Neural cell (in vitro differentiated cells): ENCODE results near the gene PGF.

Experiments
- REST ChIP-seq: IDR thresholded peaks from 2 replicates; pipeline ENCODE4 v1.6.1; 2012; ENCODE audit warnings: borderline replicate concordance
- TF ChIP-seq, protein P1 (sequence below): fragments of 450-650 bp; IDR thresholded peaks from 2 replicates; pipeline ENCODE4 v1.5.1; 2014; ENCODE audit warnings: antibody characterized with exemption, mild to moderate bottlenecking, moderate library complexity; ENCODE audit not compliant: poor library complexity, severe bottlenecking

DNA sequence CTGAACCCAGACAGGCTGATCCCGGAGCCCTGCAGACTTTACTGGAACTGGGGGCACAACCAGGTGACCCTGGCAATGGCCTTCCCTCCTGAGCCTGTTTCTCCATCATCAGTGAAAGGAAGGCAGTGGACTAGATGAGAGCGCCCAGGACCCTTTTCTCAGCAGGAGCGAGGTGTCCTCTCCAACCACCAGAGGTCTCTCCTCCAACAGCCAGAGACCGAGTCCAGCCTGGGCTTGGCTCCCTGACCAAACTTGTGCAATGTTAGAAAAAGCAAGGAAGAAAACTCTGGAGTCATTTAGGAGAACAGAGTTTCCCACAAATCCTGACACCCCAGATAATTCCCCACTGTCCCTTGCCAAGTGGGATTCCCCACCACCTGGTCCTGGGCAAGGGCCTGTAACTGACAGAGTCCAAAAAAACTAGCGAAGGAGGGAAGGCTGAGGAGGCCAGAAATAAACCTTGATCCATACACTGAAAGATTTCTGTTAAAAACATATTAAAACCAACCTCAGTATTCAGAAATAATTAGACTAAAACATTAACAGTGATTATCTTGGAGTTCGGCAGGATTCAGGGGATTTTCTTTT, 41.3 kb downstream of the PGF start:
- TF ChIP-seq REST = no peak
- TF ChIP-seq, protein P1, sequence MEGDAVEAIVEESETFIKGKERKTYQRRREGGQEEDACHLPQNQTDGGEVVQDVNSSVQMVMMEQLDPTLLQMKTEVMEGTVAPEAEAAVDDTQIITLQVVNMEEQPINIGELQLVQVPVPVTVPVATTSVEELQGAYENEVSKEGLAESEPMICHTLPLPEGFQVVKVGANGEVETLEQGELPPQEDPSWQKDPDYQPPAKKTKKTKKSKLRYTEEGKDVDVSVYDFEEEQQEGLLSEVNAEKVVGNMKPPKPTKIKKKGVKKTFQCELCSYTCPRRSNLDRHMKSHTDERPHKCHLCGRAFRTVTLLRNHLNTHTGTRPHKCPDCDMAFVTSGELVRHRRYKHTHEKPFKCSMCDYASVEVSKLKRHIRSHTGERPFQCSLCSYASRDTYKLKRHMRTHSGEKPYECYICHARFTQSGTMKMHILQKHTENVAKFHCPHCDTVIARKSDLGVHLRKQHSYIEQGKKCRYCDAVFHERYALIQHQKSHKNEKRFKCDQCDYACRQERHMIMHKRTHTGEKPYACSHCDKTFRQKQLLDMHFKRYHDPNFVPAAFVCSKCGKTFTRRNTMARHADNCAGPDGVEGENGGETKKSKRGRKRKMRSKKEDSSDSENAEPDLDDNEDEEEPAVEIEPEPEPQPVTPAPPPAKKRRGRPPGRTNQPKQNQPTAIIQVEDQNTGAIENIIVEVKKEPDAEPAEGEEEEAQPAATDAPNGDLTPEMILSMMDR = peak; percentile 45
